Activated T-helper 1 cell treated with anti-CD3 and anti-CD28 coated beads, Interleukin-2, amount 50 U/mL, for 16 hours (primary cell): Measurements from ENCODE around the gene SLC4A3.
"Not testable (repeated sequence)": the region's sequence is repeated elsewhere in the genome, so short reads cannot be mapped to it uniquely, and the experiment has no call there.

Experiments used
- DNase-seq, 2 donors: peaks; one replicate each; pipeline ENCODE4 v3.0.0-alpha.2; 2020; ENCODE audit warnings: low read depth in 1 of 2, low spot score in 1 of 2

Gene SLC4A3

GRCh38 chr2:219679571-219679970 is 52.1 kb downstream of the SLC4A3 start:
- DNase-seq, result no peak

- no peak for DNase-seq
Measured at GRCh38 chr2:219680958-219681693, 53.7 kb downstream of the SLC4A3 start.

- DNase-seq, result no peak
Measured at GRCh38 chr2:219681694-219682300, 54.4 kb downstream of the SLC4A3 start.

- DNase-seq, result not testable (repeated sequence)
Measured at GRCh38 chr2:219683474-219683873, 56.0 kb downstream of the SLC4A3 start.

GRCh38 chr2:219684721-219685689 is 57.6 kb downstream of the SLC4A3 start:
- DNase-seq, result no peak

- no peak for DNase-seq
Measured at GRCh38 chr2:219687272-219687671, 59.8 kb downstream of the SLC4A3 start.

- no peak for DNase-seq
Measured at GRCh38 chr2:219687882-219688559, 60.6 kb downstream of the SLC4A3 start.

GRCh38 chr2:219688560-219689445 is 61.4 kb downstream of the SLC4A3 start:
- no peak for DNase-seq

GRCh38 chr2:219689676-219690628 is 62.5 kb downstream of the SLC4A3 start:
- no peak for DNase-seq

GRCh38 chr2:219691571-219691970 is 64.1 kb downstream of the SLC4A3 start:
- DNase-seq, result no peak
